NCI-H2171 treated with DMSO at 0.1 percent for 48 hours (cell line): ENCODE measurements around the gene CPNE4.

ENCODE experiments used
- DNase-seq: peaks from one replicate; lab custom pipeline; 2025; lab: John Stamatoyannopoulos, UW

The CPNE4 gene

GRCh38 chr3:131881777-131882176, 153.0 kb downstream of the CPNE4 start:
- no peak for DNase-seq

GRCh38 chr3:131880948-131881347, 153.9 kb downstream of the CPNE4 start:
- no peak for DNase-seq

- DNase-seq, result no peak
Measured at GRCh38 chr3:131868203-131868602, 166.6 kb downstream of the CPNE4 start.

- no peak for DNase-seq
Measured at GRCh38 chr3:131856171-131856570, 178.6 kb downstream of the CPNE4 start.

- DNase-seq, result no peak
Measured at GRCh38 chr3:131850223-131850622, 184.6 kb downstream of the CPNE4 start.

- no peak for DNase-seq
Measured at GRCh38 chr3:131849616-131850015, 185.2 kb downstream of the CPNE4 start.

GRCh38 chr3:131847966-131848510, 186.8 kb downstream of the CPNE4 start:
- DNase-seq, result no peak

GRCh38 chr3:131846296-131846924, 188.4 kb downstream of the CPNE4 start:
- DNase-seq, result no peak

- no peak for DNase-seq
Measured at GRCh38 chr3:131843174-131843573, 191.6 kb downstream of the CPNE4 start.

GRCh38 chr3:131840156-131840797, 194.5 kb downstream of the CPNE4 start:
- DNase-seq, result no peak

- no peak for DNase-seq
Measured at GRCh38 chr3:131835906-131836305, 198.9 kb downstream of the CPNE4 start.

GRCh38 chr3:131831608-131832007, 203.2 kb downstream of the CPNE4 start:
- no peak for DNase-seq

- no peak for DNase-seq
Measured at GRCh38 chr3:131821191-131821762, 213.5 kb downstream of the CPNE4 start.

- no peak for DNase-seq
Measured at GRCh38 chr3:131819381-131820055, 215.3 kb downstream of the CPNE4 start.

GRCh38 chr3:131812433-131812832, 222.4 kb downstream of the CPNE4 start:
- no peak for DNase-seq

GRCh38 chr3:131811481-131811880, 223.3 kb downstream of the CPNE4 start:
- no peak for DNase-seq

GRCh38 chr3:131807822-131808221, 227.0 kb downstream of the CPNE4 start:
- DNase-seq, result no peak

- DNase-seq, result no peak
Measured at GRCh38 chr3:131806736-131807135, 228.1 kb downstream of the CPNE4 start.

- DNase-seq, result no peak
Measured at GRCh38 chr3:131804565-131805133, 230.2 kb downstream of the CPNE4 start.

- no peak for DNase-seq
Measured at GRCh38 chr3:131803113-131803512, 231.7 kb downstream of the CPNE4 start.

- DNase-seq, result no peak
Measured at GRCh38 chr3:131802029-131802428, 232.8 kb downstream of the CPNE4 start.

- no peak for DNase-seq
Measured at GRCh38 chr3:131801566-131801965, 233.2 kb downstream of the CPNE4 start.
